Caco-2 (cell line): ENCODE measurements around the gene RUVBL1. TPM values are rescaled to one million over a fixed set of nuclear protein-coding genes. Genes with fewer than 3 reads are reported as not detected.

Experiments used
- BruUV-seq: library from RNA; stranded (reverse); fragments of 400-500 nt; replicated peaks from 2 replicates; lab custom pipeline; 2021; lab: Mats Ljungman, UMichigan
- CTCF ChIA-PET: fragments of 300-600 bp; sonication (Branson Sonifier 250); formaldehyde crosslinking; loops from one replicate; lab custom pipeline; 2022; ENCODE audit warnings: antibody characterized with exemption; lab: Charles Lee
- POLR2A ChIA-PET: fragments of 300-600 bp; sonication (Branson Sonifier 250); formaldehyde crosslinking; loops from one replicate; lab custom pipeline; 2022; ENCODE audit warnings: antibody characterized with exemption; lab: Charles Lee
- DNase-seq, 2 experiments: peaks; one replicate each; pipeline versions ENCODE4 v3.0.0 to v3.0.0-alpha.2; 2020 to 2022
- H3K27me3 ChIP-seq: replicated peaks from 2 replicates; pipeline ENCODE4 v1.6.0; 2011; ENCODE audit warnings: low read length; ENCODE audit not compliant: control insufficient read depth, insufficient read depth
- H3K36me3 ChIP-seq: 2 replicates; pipeline ENCODE4 v1.5.1; 2011; ENCODE audit warnings: low read length; ENCODE audit not compliant: control insufficient read depth, insufficient read depth
- H3K4me1 ChIP-seq: fragments of 250-450 bp; sonication (Bioruptor Pico); 2 replicates; pipeline ENCODE4 v1.5.1; 2020; ENCODE audit warnings: mild to moderate bottlenecking
- H3K4me3 ChIP-seq: 2 replicates; pipeline ENCODE4 v1.5.1; 2011; ENCODE audit warnings: low read depth, mild to moderate bottlenecking, control low read depth, low read length
- H3K9me3 ChIP-seq: fragments of 250-450 bp; sonication (Bioruptor Pico); 2 replicates; pipeline ENCODE4 v1.5.1; 2020; ENCODE audit warnings: mild to moderate bottlenecking, moderate library complexity
- H3K27ac Mint-ChIP-seq: one replicate; pipeline ENCODE4 v1.8.0; 2022; ENCODE audit warnings: mixed read lengths; ENCODE audit not compliant: unreplicated experiment
- H3K27me3 Mint-ChIP-seq: one replicate; pipeline ENCODE4 v1.8.0; 2022; ENCODE audit warnings: mixed read lengths; ENCODE audit not compliant: insufficient read depth, unreplicated experiment
- H3K36me3 Mint-ChIP-seq: one replicate; pipeline ENCODE4 v1.8.0; 2022; ENCODE audit warnings: mild to moderate bottlenecking, mixed read lengths; ENCODE audit not compliant: insufficient read depth, unreplicated experiment
- H3K4me1 Mint-ChIP-seq: one replicate; pipeline ENCODE4 v1.8.0; 2022; ENCODE audit warnings: low read depth, mixed read lengths; ENCODE audit not compliant: unreplicated experiment
- H3K4me3 Mint-ChIP-seq: one replicate; pipeline ENCODE4 v1.8.0; 2022; ENCODE audit warnings: mild to moderate bottlenecking, moderate library complexity, mixed read lengths; ENCODE audit not compliant: unreplicated experiment
- H3K9me3 Mint-ChIP-seq: one replicate; pipeline ENCODE4 v1.8.0; 2022; ENCODE audit warnings: mixed read lengths; ENCODE audit not compliant: unreplicated experiment
- intact Hi-C: fragments of 100-400 bp; cut with micrococcal nuclease; formaldehyde crosslinking; loops from one replicate; pipeline ENCODE4 v1.10.0; 2022; ENCODE audit not compliant: unreplicated experiment
- total RNA-seq: library from RNA; stranded (reverse); gene quantifications from 2 replicates; pipeline ENCODE4 v1.2.3, GENCODE V29; 2022
- TF ChIP-seq, protein P1 (sequence below), 2 experiments: fragments of 200-600 bp in 1 of 2; IDR thresholded peaks; 1 replicate in 1 of 2; 2 replicates in 1 of 2; pipeline versions ENCODE4 v1.5.1 to v1.8.0; 2011 to 2022; ENCODE audit warnings: antibody characterized with exemption in 1 of 2, control low read depth in 1 of 2, inconsistent platforms in 1 of 2, low read depth in 1 of 2, low read length in 1 of 2, mild to moderate bottlenecking in 1 of 2, moderate library complexity in 1 of 2; ENCODE audit not compliant: insufficient read depth in 1 of 2, severe bottlenecking in 1 of 2, unreplicated experiment in 1 of 2

RUVBL1 gene
- total RNA-seq, 1 experiment from 2014 or later = 56.4 TPM

DNA sequence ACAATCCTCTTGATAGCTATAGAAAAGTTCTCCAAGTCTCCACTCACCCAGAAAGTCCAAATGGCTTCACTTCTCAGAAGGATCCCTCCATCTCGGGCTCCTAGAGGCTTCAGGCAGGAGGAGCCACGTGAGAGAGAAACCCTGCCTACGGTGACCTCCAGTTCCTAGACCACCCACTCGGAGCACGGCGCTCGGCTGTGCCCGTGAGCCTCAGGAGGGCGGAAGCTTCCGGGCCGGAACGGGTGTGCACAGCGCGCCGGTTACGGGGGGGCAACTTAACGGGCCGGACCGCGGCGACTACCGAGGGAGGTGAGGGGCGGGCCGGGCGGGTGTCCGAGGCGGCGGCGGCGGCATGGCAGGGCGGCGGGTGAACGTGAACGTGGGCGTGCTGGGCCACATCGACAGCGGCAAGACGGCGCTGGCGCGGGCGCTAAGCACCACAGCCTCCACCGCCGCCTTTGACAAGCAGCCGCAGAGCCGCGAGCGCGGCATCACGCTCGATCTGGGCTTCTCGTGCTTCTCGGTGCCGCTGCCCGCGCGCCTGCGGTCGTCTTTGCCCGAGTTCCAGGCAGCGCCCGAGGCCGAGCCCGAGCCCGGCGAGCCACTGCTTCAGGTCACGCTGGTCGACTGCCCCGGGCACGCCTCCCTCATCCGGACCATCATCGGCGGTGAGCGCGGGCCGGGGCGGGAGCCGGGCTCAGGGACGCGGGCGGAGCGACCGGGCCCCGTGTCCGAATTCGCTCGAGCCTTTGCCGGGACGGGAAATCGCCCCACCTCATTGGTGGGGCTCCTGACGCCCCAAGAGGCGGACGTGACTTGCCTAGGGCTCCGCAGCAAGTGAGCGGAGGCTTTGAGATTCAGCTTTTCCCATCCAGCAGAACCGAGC, 29.8 kb upstream of the RUVBL1 start, which contains the start of gene EEFSEC:
EEFSEC (plus strand) TSS at position 326 of the 886 bp plus-strand sequence; CDS start at position 353, 27 bp downstream.
- Histone ChIP-seq H3K4me1 (peaks cover 9% of the 10 kb centered on the region), H3K9me3 (no peaks in the 10 kb centered on the region), H3K27me3 (no peaks in the 10 kb centered on the region), H3K4me3 (peak within 1 kb of the TSS; percentile 62), H3K36me3 (no peaks in the 10 kb centered on the region)
- peak; percentile 84 to 89 for DNase-seq
- H3K4me3 Mint-ChIP-seq = peak within 1 kb of the TSS; percentile 78
- H3K9me3 Mint-ChIP-seq = no peaks in the 10 kb centered on the region
- BruUV-seq = no TSS peak
- intact Hi-C loops = loop anchor here (1.0 kb wide), 1 partner anchor 30 kb away; the partner anchor contains the start of gene RUVBL1
- peaks cover 12% of the 10 kb centered on the region for H3K4me1 Mint-ChIP-seq
- H3K27me3 Mint-ChIP-seq = no peaks in the 10 kb centered on the region
- POLR2A ChIA-PET = interaction anchor here (0.6 to 1.8 kb wide), 2 partner anchors 30 to 968 kb away, joined by 3 to 14 read pairs; partner anchors contain the start of genes RAB43 and RUVBL1
- H3K27ac Mint-ChIP-seq = peak within 1 kb of the TSS; percentile 80
- TF ChIP-seq, protein P1, sequence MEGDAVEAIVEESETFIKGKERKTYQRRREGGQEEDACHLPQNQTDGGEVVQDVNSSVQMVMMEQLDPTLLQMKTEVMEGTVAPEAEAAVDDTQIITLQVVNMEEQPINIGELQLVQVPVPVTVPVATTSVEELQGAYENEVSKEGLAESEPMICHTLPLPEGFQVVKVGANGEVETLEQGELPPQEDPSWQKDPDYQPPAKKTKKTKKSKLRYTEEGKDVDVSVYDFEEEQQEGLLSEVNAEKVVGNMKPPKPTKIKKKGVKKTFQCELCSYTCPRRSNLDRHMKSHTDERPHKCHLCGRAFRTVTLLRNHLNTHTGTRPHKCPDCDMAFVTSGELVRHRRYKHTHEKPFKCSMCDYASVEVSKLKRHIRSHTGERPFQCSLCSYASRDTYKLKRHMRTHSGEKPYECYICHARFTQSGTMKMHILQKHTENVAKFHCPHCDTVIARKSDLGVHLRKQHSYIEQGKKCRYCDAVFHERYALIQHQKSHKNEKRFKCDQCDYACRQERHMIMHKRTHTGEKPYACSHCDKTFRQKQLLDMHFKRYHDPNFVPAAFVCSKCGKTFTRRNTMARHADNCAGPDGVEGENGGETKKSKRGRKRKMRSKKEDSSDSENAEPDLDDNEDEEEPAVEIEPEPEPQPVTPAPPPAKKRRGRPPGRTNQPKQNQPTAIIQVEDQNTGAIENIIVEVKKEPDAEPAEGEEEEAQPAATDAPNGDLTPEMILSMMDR (IDR thresholded peaks at IDR 0.05; ENCODE audit: insufficient read depth in 1 of 2, low read depth in 1 of 2, low read length in 1 of 2, severe bottlenecking in 1 of 2, unreplicated experiment in 1 of 2) = no peak
- peaks cover 14% of the 10 kb centered on the region for H3K36me3 Mint-ChIP-seq
- CTCF ChIA-PET = interaction anchor here (0.5 to 0.8 kb wide), 5 partner anchors 30 to 1414 kb away, joined by 3 to 4 read pairs (median 3); partner anchors contain the start of gene RUVBL1

DNA sequence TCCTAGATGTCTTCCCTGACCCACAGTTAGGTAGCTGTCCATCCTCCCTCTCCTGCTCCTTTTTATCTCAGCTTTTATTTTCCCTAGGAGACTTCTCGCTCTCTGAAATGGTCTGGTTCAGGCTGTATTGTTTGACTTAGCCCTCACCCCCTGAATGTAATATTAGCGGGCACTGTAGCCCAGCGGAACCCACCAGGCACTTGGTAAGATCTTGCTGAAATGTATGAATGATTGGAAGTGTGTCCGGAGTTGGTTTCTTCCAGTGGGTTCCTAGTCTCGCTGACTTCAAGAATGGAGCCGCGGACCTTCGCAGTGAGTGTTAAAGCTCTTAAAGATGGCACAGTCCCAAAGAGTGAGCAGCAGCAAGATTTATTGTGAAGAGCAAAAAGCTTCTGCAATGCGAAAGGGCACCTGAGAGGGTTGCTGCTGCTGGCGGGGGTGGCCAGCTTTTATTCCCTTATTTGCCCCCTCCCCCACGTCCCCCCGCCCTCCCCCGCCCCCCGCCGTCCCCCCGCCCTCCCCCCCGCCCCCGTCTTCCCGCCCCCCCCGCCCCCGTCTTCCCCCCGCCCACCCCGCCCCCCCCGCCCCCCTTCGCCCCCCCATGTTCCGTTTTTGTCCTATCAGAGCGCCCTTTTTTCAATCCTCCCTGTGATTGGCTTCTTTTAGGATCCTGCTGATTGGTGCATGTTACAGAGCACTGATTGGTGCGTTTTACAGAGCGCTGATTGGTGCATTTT, 29.0 kb upstream of the RUVBL1 start:
- intact Hi-C loops = loop anchor here (1.0 kb wide), 1 partner anchor 29 kb away; the partner anchor contains the start of gene RUVBL1
- no TSS peak for BruUV-seq
- ChIA-PET CTCF (interaction anchor here (0.5 to 0.8 kb wide), 4 partner anchors 29 to 1415 kb away, joined by 3 to 4 read pairs (median 3); partner anchors contain the start of gene RUVBL1), POLR2A (interaction anchor here (1.8 kb wide), 1 partner anchor 29 kb away, joined by 14 read pairs; the partner anchor contains the start of gene RUVBL1)
- Histone ChIP-seq H3K4me3 (peak overlapping the region; percentile 62), H3K36me3 (no peaks in the 10 kb centered on the region), H3K9me3 (no peaks in the 10 kb centered on the region), H3K27me3 (no peaks in the 10 kb centered on the region), H3K4me1 (peaks cover 9% of the 10 kb centered on the region)
- H3K4me1 Mint-ChIP-seq = peaks cover 12% of the 10 kb centered on the region
- peaks cover 14% of the 10 kb centered on the region for H3K36me3 Mint-ChIP-seq
- DNase-seq = peak in 1 of 2 experiments; percentile 82
- H3K27me3 Mint-ChIP-seq = no peaks in the 10 kb centered on the region
- no peaks in the 10 kb centered on the region for H3K9me3 Mint-ChIP-seq
- peak overlapping the region; percentile 78 for H3K4me3 Mint-ChIP-seq
- H3K27ac Mint-ChIP-seq = peak overlapping the region; percentile 80
- TF ChIP-seq, protein P1 (IDR thresholded peaks at IDR 0.05; ENCODE audit: insufficient read depth in 1 of 2, low read depth in 1 of 2, low read length in 1 of 2, severe bottlenecking in 1 of 2, unreplicated experiment in 1 of 2) = no peak
